UCSD-AML1 (cell line): ENCODE results near the gene CSNK1G3.

Experiments used
- DNase-seq: peaks from one replicate; lab custom pipeline; 2025; ENCODE audit not compliant: unreplicated experiment; lab: John Stamatoyannopoulos, UW

Gene CSNK1G3

GRCh38 chr5:123512611-123513461, 859 bp downstream of the CSNK1G3 start:
- DNase-seq: peak; percentile 42

DNA sequence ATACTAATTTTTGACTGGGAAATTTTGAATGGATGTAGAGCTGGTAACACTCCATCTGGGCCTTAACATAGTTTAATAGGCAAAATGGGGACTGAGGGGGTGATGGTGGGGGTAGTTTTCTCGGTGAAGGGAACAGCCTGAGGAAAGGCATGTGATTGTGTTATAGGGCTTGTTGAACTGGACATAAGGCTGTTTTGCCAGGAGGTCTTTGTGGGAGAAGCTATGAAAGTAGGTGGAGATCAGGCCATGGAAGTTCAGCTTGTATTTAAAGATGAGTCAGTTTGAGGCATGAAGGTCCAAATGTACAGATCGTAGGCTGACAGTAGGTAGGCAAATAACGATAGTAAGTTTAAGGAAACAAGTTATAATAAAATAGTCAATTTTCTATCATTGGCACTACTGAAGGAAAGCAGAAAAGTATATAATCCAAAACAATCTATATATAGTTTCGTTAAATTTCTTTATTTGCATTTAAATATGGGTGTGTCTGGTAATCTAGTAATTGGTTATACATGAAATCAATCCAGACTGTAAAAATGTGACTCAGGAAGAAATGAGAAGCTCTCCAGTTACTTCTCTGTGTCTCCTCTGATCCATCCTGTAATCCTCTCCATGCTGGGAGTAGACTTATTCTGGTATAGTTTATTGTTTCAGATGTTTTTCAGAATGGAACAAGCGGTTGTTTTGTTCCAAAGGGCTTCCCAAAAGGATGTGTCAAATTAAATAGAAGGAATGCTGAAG, 2.8 kb downstream of the CSNK1G3 start:
- DNase-seq: no peak

- no peak for DNase-seq
Observed at GRCh38 chr5:123515904-123516303, 3.9 kb downstream of the CSNK1G3 start.

DNA sequence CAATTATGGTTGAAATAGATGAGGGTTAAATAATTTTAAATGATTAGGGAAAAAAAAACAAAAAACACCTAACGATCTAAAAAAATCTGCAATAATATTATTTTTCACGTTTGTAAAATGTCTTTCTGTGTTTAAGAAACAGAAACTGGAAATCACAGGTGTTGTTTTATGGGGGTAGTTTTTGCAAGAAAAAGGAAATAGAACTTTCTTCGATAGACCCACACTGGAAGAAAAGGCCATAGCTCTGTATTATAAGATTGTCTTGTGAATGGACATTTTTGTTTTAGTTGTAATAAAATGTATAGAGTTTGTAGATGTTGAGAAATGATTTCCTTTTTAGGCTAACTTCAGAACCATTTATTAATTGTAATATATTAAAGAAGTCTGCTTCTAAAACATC, 5.5 kb downstream of the CSNK1G3 start:
- DNase-seq: no peak

DNA sequence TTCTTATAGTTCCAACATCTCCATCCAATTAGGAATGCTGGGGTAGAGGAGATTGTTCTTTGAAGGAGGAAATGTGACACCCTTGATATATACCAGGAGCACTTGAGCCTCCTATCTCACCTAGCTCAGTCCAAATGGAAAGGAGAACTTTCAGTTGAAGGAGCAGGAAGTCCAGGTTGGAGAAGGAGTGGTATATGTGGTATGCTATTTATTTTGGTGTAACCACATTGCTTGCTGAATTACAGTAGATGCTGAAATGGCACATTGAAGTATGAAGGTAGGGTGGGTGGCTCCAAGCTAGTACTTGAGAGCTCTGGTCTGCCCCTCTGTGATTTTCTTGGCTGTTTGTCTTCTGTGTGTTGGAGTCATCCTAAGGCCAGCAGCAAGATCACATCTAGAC, 6.1 kb downstream of the CSNK1G3 start:
- DNase-seq: no peak

- no peak for DNase-seq
Observed at GRCh38 chr5:123520677-123521247, 8.8 kb downstream of the CSNK1G3 start.

- DNase-seq: no peak
Observed at GRCh38 chr5:123524146-123524545, 12.2 kb downstream of the CSNK1G3 start.

DNA sequence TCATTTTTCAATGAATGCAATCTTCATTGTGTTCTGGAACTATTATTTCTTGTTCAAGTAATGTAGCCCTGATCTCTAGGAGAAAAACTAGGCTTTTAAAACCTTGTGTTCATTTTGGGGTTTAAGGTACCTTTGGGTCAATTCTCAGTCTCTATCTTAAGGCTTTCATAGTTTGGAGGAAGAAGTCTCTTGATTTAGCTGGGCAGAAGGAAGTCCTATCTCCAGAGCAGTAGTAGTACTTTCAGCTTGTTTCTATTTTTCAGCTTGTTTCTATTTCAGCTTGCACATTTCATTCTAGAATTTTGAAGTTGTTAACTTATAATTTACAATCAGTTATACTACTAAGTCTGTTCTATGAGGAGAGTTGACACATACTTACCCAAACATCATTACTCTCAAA, 15.2 kb downstream of the CSNK1G3 start:
- DNase-seq: no peak

- DNase-seq: no peak
Observed at GRCh38 chr5:123528065-123528464, 16.1 kb downstream of the CSNK1G3 start.

- no peak for DNase-seq
Observed at GRCh38 chr5:123528878-123529277, 16.9 kb downstream of the CSNK1G3 start.

- DNase-seq: no peak
Observed at GRCh38 chr5:123530728-123531127, 18.8 kb downstream of the CSNK1G3 start.

- DNase-seq: no peak
Observed at GRCh38 chr5:123535648-123536047, 23.7 kb downstream of the CSNK1G3 start.

- DNase-seq: no peak
Observed at GRCh38 chr5:123537256-123537655, 25.3 kb downstream of the CSNK1G3 start.

DNA sequence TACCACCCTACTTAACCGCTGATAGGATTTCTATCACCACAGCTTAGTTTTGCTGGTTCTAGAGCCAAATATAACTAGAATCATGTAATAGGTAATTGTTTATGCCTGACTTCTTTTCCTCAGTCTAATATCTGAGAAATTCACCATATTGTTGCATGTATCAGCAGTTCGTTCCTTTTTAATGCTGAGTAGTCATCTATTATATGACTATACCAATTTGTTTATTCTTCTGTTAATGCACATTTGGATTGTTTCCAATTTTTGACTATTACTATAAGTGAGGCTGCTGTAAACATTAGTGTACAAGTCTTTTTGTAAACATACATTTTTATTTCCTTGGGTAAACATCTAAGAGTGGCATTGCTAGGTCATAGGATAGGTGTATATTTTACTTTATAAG, 25.9 kb downstream of the CSNK1G3 start:
- no peak for DNase-seq

- no peak for DNase-seq
Observed at GRCh38 chr5:123538670-123539459, 26.9 kb downstream of the CSNK1G3 start.

DNA sequence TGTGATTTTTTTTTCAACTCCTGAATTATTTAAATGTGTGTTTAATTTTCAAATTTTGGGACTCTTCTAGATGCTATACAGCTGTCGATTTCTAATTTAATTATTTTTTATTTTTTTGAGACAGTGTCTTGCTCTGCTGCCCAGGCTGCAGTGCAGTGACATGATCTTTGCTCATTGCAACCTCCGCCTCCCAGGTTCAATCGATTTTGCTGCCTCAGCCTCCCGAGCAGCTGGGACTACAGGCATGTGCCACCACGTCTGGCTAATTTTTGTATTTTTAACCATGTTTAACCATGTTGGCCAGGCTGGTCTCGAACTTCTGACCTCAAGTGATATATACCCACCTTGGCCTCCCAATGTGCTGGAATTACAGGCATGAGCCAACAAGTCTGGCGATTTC, 28.6 kb downstream of the CSNK1G3 start:
- DNase-seq: no peak

DNA sequence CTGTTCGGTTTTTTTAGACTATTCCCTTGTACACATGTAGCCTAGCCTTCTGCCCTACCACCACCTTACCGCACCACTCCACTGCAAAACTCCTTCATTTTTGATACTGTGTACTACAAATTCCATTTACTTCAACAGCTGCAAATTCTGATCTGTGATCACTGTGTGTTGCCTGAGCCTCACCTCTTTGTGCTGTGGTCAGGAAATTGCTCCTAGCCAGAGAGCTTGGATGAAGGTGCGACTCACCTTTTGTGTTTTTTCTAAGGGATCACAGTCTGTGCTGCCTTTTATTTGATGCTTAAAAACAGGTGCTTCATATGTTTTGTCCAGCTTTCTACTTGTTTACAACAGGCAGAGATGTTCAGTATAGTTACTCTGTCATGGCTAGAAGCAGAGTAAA, 31.5 kb downstream of the CSNK1G3 start:
- no peak for DNase-seq

DNA sequence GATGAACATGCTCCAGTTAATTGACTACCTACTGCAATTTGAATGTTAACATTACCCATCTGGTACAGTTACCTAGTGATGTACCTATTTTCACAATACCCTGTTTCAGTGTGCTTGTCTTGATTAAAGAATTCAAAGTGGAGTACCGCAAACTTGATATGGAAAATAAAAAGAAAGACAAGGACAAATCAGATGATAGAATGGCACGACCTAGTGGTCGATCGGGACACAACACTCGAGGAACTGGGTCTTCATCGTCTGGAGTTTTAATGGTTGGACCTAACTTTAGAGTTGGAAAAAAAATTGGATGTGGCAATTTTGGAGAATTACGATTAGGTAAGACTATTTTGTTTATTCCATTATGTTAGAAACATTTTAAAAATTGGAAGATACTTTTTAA, 33.5 kb downstream of the CSNK1G3 start:
- peak; percentile 9 for DNase-seq

GRCh38 chr5:123546657-123547056, 34.7 kb downstream of the CSNK1G3 start:
- DNase-seq: no peak

- peak; percentile 12 for DNase-seq
Observed at GRCh38 chr5:123549256-123549904, 37.4 kb downstream of the CSNK1G3 start.

DNA sequence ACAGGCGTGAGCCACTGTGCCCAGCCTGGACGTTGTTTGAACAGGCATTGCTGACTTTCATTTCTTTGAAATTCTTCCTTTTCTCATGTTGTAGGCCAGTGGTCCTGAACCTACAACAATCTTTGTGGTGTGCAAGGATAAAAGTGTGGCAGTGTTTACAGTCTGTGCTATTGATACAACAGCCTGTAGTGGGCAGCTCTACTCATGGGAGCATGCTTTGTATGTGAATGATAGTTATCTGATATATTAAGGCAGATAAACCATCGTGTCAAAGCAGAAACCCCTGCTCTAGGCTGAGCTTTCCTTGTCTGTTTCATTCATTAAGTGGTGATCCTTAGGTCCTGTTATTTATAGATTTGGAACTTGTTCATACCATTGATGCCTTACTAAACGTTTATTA, 42.6 kb downstream of the CSNK1G3 start:
- DNase-seq: no peak
